Common myeloid progenitor, CD34-positive (primary cell): ENCODE measurements around the gene RPTOR.

Experiments used
- CTCF ChIA-PET: fragments of 350-600 bp; sonication (Branson Sonifier 250); formaldehyde crosslinking; loops from one replicate; lab custom pipeline; 2021; ENCODE audit warnings: antibody characterized with exemption; lab: Charles Lee
- POLR2A ChIA-PET: fragments of 350-600 bp; sonication (Branson Sonifier 250); formaldehyde crosslinking; loops from one replicate; lab custom pipeline; 2021; ENCODE audit warnings: antibody characterized with exemption; lab: Charles Lee
- DNase-seq, 3 donors: peaks; one replicate each; pipeline versions ENCODE4 v3.0.0 to v3.0.0-alpha.2; 2013
- H3K27ac ChIP-seq, 2 experiments: 1 replicate in 1 of 2; 2 replicates in 1 of 2; pipeline ENCODE4 v1.7.0; 2013; ENCODE audit warnings: inconsistent platforms in 2 of 2, low read length in 2 of 2, mild to moderate bottlenecking in 2 of 2, low read depth in 1 of 2, moderate library complexity in 1 of 2; ENCODE audit not compliant: severe bottlenecking in 2 of 2, insufficient read depth in 1 of 2, poor library complexity in 1 of 2
- H3K27me3 ChIP-seq, 5 experiments: replicated peaks in 2 of 5; 1 replicate in 3 of 5; 2 replicates in 2 of 5; pipeline versions ENCODE4 v1.6.1 to v1.7.0; 2013; ENCODE audit warnings: low read length in 4 of 5, mild to moderate bottlenecking in 2 of 5, moderate library complexity in 2 of 5, inconsistent platforms in 1 of 5; ENCODE audit not compliant: insufficient read depth in 5 of 5, control insufficient read depth in 4 of 5
- H3K36me3 ChIP-seq, 4 experiments: 1 replicate in 2 of 4; 2 replicates in 2 of 4; pipeline versions ENCODE4 v1.6.1 to v1.7.0; 2013; ENCODE audit warnings: low read length in 3 of 4, control low read depth in 1 of 4, mild to moderate bottlenecking in 1 of 4; ENCODE audit not compliant: control insufficient read depth in 4 of 4, insufficient read depth in 4 of 4
- H3K4me1 ChIP-seq, 4 experiments: 1 replicate in 3 of 4; 2 replicates in 1 of 4; pipeline versions ENCODE4 v1.6.1 to v1.7.1; 2013; ENCODE audit warnings: low read length in 3 of 4, mild to moderate bottlenecking in 3 of 4, control low read depth in 1 of 4, inconsistent platforms in 1 of 4, moderate library complexity in 1 of 4; ENCODE audit not compliant: control insufficient read depth in 4 of 4, insufficient read depth in 4 of 4; ENCODE audit errors: control extremely low read depth in 1 of 4
- H3K4me3 ChIP-seq, 7 experiments: 1 replicate in 4 of 7; 2 replicates in 3 of 7; pipeline versions ENCODE4 v1.5.1 to v1.7.0; 2013; ENCODE audit warnings: mild to moderate bottlenecking in 7 of 7, low read length in 6 of 7, moderate library complexity in 6 of 7, inconsistent platforms in 2 of 7, low read depth in 2 of 7, control low read depth in 1 of 7; ENCODE audit not compliant: insufficient read depth in 4 of 7, control insufficient read depth in 1 of 7; ENCODE audit errors: extremely low read depth in 1 of 7
- H3K9me3 ChIP-seq, 5 experiments: 1 replicate in 4 of 5; 2 replicates in 1 of 5; pipeline versions ENCODE4 v1.6.1 to v1.7.1; 2013; ENCODE audit warnings: low read length in 4 of 5, mild to moderate bottlenecking in 2 of 5, inconsistent platforms in 1 of 5, low read depth in 1 of 5, moderate library complexity in 1 of 5; ENCODE audit not compliant: control insufficient read depth in 4 of 5, insufficient read depth in 2 of 5; ENCODE audit errors: control extremely low read depth in 1 of 5
- WGBS: methylation state at CpG from one replicate; pipeline ENCODE4 v1.1.5; 2013; ENCODE audit not compliant: insufficient coverage; 5-methylcytosine and 5-hydroxymethylcytosine counted together

The RPTOR gene

DNA sequence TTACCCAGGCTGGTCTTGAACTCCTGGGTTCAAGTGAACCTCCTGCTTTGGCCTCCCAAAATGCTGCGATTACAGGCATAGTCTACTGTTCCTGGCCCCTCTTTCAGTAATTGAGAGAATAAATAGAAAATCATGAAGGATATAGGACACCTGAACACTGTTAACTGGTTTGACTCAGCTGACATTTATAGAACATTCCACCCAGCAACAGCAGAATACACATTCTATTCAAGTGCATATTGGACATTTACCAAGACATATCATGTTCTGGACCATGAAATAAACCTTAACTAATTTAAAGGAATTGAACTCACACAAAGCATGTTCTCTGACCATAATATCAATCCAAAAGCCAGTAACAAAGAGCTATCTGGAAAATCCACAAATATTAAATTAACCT, 470.5 kb downstream of the RPTOR start:
- 100% methylated on average over 1 of the region's 1 CpG for WGBS
- no peak overlapping the region for H3K4me3 ChIP-seq
- DNase-seq = no peak
- CTCF ChIA-PET = interaction anchor here (1.0 kb wide), 1 partner anchor 26 kb away, joined by 3 read pairs; no protein-coding TSS in a partner anchor
- H3K4me1 ChIP-seq = peaks cover 0 to 29% (median 28%) of the 10 kb centered on the region in 4 experiments
- POLR2A ChIA-PET = no interaction called here
- no peak overlapping the region for H3K27ac ChIP-seq
- no peaks in the 10 kb centered on the region for H3K27me3 ChIP-seq
- H3K36me3 ChIP-seq = no peaks in the 10 kb centered on the region
- peaks cover 3 to 12% (median 3%) of the 10 kb centered on the region in 5 experiments for H3K9me3 ChIP-seq
